ENCODE results near the gene ADARB2.
A peak's percentile ranks its signal among the peaks of the same experiment; 100 is the strongest.

Gene ADARB2

GRCh38 chr10:1735562-1735961, 1.8 kb downstream of the ADARB2 start:
- DNase-seq = no peak

GRCh38 chr10:1734288-1734687, 3.0 kb downstream of the ADARB2 start:
- DNase-seq = no peak

GRCh38 chr10:1733720-1734119, 3.6 kb downstream of the ADARB2 start:
- DNase-seq = no peak

GRCh38 chr10:1732564-1732996, 4.7 kb downstream of the ADARB2 start:
- no peak for DNase-seq

GRCh38 chr10:1731592-1731991, 5.7 kb downstream of the ADARB2 start:
- DNase-seq = no peak

- DNase-seq = no peak
These were observed 7.6 kb downstream of the ADARB2 start for GRCh38 chr10:1729751-1730150.

GRCh38 chr10:1726861-1727260, 10.5 kb downstream of the ADARB2 start:
- DNase-seq = no peak

GRCh38 chr10:1724921-1725488, 12.3 kb downstream of the ADARB2 start:
- no peak for DNase-seq

GRCh38 chr10:1716839-1717238, 20.5 kb downstream of the ADARB2 start:
- DNase-seq = no peak

GRCh38 chr10:1715821-1716220, 21.5 kb downstream of the ADARB2 start:
- DNase-seq = peak; percentile 52

- DNase-seq = no peak
These were observed 24.2 kb downstream of the ADARB2 start for GRCh38 chr10:1712944-1713671.

- no peak for DNase-seq
These were observed 25.0 kb downstream of the ADARB2 start for GRCh38 chr10:1712314-1712713.

- DNase-seq = no peak
These were observed 28.2 kb downstream of the ADARB2 start for GRCh38 chr10:1709161-1709560.

- DNase-seq = no peak
These were observed 28.6 kb downstream of the ADARB2 start for GRCh38 chr10:1708746-1709145.

- DNase-seq = no peak
These were observed 30.6 kb downstream of the ADARB2 start for GRCh38 chr10:1706711-1707110.

GRCh38 chr10:1706256-1706655, 31.1 kb downstream of the ADARB2 start:
- DNase-seq = no peak

GRCh38 chr10:1698185-1698584, 39.1 kb downstream of the ADARB2 start:
- no peak for DNase-seq

- DNase-seq = no peak
These were observed 41.2 kb downstream of the ADARB2 start for GRCh38 chr10:1696106-1696505.

GRCh38 chr10:1690086-1690485, 47.2 kb downstream of the ADARB2 start:
- DNase-seq = no peak

GRCh38 chr10:1688531-1688930, 48.8 kb downstream of the ADARB2 start:
- no peak for DNase-seq

GRCh38 chr10:1687623-1688150, 49.6 kb downstream of the ADARB2 start:
- DNase-seq = no peak

- no peak for DNase-seq
These were observed 50.1 kb downstream of the ADARB2 start for GRCh38 chr10:1687190-1687589.

- DNase-seq = no peak
These were observed 50.9 kb downstream of the ADARB2 start for GRCh38 chr10:1686491-1686749.

GRCh38 chr10:1685699-1686490, 51.4 kb downstream of the ADARB2 start:
- DNase-seq = no peak
